Pons (tissue), 1 donor: ENCODE results near the gene PIP4K2B.
"Not testable (repeated sequence)": the region's sequence is repeated elsewhere in the genome, so short reads cannot be mapped to it uniquely, and the experiment has no call there.

Experiments used
- DNase-seq: peaks from one replicate; pipeline ENCODE4 v3.0.0-alpha.2; 2016; ENCODE audit warnings: low spot score

PIP4K2B gene

DNA sequence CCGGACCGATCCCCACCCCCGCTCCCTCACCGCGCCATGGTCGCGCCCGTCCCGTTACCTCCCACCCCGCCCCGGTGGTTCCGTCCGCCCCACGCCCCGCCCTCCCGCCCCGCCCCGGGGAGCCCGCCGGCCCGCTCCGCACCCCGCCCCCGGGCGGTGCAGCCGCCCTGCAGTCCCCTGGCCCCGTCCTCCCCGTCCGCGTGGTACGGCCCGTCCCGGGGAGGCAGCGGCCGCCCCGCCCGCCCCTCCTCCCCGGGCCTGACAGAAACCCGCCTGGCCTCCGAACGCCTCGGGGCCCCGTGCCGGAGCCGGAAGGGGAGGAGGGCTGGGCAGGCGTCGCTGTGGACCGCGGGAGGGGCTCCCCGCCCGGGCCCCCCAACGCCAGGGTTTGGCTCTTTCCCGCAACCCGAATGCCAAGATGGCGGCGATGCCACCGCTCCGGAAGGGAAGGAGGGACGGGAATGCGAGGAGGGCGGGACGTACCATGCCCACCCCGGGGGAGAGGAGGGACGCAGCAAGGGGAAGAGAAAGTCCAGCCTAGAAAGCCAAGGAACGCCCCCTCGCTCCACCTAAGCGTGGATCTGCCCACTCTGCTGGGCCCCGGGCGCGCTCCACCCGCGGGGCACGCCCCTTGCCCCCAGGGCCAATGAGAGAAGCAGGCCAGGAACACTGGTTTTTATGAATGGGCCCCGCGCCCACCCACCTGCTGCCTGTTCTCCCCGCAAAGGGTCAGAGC, at the start of gene PIP4K2B:
Gene PIP4K2B (minus strand): TSS at position 56 of the 736 bp plus-strand sequence. CDS start 132 bp downstream, outside the sequence.
- DNase-seq = peak; percentile 95

DNA sequence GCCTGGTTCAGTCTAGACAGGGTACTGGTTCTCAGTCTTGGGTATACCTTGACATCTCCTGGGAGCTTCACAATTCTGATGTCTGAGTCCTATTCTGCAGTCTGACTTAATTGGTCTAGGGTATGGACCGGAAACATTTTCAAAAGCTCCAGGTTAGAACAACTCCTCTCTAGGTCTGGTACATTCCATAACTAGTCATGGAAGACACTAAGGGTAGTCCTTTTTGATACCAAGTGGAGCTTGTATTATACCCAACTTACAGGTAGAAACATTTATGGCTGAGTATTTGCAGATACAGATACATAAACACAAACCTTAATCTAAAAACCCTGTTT, 49.2 kb upstream of the PIP4K2B start:
- no peak for DNase-seq

DNA sequence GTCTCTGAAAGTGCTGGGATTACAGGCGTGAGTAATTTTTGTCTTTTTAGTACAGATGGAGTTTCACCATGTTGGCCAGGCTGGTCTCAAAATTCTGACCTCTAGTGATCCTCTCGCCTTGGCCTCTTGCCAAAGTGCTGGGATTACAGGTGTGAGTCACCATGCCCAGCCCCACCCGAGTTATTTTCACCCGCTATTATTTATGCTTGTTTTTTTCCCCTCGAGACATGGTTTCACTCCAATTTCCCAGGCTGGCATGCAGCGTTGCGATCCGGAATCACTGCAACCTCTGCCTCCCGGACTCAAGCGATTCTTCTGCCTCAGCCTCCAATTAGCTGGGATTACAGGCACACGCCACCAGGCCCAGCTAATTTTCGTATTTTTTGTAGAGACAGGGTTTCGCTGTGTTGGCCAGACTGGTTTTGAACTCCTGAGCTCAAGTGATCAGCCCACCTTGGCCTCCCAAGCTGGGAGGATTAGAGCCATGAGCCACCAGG, 45.0 kb upstream of the PIP4K2B start:
- no peak for DNase-seq

DNA sequence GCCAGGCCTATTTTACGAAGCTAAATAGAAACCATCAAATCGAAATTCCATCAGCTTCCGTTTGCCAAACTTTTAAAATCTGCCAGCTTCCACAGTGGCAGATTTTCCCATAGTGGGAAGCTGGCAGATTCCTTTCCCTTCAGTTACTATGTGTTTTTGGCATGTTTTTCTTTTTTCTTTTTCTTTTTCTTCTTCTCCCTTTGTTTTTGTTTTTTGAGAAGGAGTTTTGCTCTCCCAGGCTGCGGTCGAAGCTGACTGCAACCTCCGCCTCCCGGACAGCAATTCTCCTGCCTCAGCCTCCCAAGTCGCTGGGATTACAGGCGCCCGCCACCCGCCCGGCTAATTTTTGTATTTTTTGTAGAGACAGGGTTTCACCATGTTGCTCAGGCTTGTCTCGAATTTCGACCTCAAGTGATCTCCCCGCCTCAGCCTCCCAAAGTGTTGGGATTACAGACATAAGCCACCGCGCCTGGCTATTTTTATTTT, 26.4 kb upstream of the PIP4K2B start:
- no peak for DNase-seq

DNA sequence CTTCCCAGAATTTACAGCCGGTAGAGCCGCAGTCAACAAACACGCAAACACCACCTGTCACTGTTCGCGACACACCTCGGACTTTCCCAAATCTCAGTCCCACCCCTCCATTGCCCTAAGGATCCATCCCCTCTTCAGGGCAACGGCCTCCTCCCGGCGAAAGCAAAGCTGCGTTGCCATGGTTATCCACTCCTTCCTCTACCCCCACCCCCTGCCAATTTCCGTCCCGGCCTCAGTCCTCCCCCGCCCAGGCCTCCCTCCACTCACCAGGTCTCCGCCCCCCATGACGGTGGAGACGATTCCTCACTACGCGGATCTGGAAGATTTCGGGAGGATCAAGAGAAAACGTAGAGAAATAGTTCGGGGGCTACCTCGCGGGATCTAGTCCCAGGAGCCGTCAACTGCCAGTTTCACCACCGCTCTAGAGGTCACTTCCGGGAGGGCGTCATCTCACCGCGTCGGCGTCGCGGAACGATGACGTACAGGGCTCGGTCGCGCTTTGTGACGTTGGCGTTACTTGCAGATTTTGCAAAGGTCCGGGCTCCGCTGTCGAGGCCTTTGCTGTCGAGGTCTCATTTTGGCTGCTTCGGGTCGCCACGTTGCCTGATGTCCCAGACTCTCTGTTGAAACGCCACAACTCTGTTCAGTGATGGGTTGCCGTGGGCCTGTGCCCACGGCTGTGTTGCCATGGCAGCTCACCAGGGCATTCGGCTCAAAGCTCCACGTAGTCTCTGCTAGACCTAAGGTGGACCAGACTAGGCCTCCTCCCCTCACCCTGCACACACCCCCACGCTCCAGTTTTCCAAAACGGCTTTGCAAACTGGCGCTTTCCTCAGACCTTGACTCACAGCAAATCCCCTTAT, 25.8 kb upstream of the PIP4K2B start, which contains the start of gene CWC25:
Gene CWC25 (minus strand): TSS at position 423 of the 863 bp plus-strand sequence. CDS start 138 bp downstream, at position 285.
- DNase-seq = peak; percentile 93

DNA sequence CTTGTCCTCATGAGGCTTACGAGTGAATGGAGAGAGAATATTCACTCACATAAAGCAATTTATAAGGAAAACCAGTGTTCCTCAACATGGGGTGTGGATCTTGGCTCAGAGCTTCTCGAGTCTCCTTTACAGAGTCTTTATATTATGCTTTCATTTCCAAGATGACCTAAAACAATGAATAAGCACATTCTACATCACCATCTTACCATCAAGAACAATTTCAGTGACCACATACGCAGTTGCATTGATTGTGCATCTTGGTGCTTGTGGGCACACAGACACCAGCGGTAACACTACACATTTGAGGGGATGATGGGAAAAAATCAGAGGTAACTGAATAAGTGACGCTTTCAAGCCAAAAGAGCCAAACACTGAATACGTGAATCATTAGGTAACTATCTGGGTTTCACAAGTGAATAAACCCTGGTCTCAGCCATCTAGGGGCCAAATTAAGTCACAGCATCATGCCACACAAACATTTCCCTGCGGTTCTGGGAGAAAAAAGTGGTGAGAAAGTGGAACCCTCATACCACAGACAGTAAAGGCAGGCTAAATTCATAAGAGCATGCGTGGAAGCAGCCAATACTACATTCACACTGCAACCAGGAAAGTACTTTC, 16.3 kb upstream of the PIP4K2B start:
- DNase-seq = no peak

DNA sequence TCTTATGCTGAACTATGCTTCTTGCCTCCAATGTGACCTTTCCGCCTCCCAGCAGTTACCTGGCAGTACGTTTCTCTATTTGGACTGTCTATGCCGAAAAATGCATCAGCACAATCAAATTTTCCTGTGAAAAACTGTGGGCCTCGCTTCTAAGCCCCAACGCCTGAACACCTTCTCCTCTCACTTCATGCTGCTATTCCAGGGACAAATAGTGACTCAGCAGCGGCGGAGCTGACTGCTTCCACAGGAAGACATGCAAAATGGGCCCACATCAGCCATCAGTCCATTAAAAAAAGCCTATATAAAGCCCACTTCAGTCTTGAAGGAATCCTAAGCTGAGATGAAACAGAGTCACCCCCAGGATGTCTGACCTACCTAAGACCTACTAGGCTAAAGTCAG, 10.5 kb upstream of the PIP4K2B start:
- DNase-seq = no peak

DNA sequence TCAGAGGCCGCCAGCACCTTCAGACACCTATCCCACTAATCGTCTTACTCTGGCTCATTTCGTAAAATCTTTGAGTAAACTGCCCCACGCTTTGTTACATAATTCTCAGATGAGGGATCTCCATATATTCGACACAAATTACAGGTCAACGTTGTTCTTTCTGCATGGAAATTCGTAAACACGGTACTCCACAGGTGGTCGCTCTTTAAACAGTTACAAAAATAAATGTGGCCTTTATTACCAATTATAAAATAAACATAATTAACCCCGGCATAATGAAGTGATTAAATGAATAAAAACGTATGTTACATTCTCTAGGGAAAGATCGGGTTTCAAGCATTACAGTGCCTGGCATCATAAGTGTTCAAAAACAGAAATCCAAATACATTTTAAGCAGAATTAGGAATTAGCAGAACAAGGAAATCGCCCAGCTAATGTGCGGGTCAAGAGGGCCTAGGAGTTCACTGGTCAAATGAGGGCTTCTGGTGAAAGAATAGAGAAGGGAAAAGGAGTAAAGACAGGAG, 943 bp upstream of the PIP4K2B start:
- no peak for DNase-seq

DNA sequence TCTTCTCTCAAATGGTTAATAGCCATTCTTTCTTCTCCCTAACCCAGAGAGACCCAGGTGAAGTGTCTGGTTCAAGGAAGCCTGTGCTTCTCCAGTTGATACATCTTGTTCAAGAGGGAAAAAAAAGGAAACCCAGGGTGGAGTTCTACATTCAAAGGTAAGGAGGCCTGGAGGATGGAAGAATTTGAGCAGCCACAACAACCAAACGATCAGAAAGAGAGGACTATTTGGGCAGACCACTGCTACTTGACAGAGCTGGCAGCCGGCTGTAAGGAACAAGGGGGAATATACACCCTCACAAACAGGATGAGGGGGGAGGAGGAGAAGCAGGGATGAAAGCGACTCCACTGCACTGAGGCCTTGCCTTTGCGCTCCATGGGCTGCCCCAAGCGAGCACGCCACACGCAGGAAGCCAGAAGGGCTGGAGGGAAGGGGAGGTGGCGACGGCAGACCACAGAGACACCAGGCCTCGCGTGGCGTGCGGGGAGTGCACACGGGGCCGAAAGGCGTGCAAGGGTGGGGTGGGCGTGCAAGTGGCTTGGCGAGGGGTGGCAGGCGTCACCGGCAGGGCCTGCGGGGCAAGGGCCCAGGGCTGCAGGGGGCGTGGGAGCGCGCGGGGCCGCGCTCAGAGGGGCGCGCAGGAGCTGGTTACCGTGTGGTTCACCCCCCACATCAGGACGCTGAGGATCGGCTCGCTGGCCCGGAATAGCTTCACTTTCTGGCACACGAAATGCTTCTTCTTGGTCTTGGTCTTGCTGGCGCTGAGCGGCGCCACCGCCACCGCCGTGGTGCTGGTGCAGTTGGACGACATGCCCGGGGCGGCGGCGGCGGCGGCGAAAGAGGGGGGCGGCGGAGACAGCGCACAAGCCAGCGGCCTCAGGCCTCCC, 499 bp downstream of the PIP4K2B start:
- DNase-seq = peak; percentile 45

DNA sequence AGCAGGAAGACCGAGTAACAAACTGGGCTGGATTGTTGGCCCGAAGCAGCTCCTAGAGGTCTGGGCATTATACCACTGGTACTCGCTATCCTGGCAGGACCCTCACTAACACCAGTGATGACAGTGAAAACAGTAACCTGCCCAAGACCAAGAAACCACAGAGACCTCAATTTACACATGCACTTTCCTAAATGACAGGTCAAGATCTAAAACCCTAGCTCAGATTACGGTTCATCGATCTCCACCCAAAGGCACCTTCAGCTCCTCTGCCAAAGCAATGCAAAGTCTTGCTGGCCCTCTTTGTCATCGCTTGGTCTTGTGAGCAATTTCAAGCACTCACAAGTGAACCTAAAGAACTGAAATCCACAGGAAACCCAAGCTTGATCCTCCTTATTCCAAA, 1.5 kb downstream of the PIP4K2B start:
- DNase-seq = no peak

DNA sequence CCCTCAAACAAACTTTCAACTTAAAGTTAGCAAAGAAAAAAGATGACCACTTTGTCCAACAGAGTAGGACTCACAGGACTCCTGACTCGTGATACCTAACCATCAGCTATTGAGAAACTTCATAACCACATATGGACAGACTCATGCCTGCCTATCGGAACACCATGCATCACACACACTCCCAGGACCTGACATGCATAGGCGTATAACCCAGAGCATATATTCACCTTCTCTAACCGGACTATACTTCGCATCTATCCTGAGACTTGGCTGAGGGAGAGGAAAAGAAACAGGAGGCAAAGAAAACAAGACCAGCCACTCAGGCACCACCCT, 2.2 kb downstream of the PIP4K2B start:
- no peak for DNase-seq

DNA sequence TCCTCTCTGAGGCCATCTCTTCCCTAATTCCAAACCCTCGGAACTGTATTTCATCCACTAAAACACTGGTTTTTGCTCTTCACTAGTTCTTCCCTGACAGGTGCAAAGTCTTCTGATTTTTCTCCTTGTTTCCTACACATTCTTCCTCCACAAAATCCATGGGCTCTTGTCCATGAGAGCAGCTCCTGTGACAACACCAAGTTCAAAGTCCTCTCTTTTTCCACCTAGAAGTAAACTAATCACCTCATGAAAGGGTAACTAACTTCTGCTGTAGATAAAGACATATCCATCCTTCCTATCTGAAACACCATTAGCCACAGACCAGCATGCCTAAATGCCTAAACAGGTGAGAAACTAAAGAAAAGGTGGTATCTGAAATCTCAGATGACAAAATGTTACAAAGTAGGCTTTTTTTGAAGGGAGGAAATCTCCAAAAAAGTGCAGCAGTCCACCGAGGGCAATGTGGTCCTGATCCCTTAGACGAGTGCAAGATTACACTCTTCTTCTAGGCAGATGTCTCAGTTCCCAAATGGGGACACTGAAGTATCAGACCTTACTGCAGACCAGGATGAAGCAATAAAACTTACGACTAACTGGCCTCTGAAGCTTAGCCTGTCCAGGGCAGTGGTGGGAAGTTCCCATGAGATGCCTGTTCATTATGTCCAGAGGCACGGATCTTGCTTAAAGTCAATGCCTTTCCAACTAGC, 2.8 kb downstream of the PIP4K2B start:
- no peak for DNase-seq

DNA sequence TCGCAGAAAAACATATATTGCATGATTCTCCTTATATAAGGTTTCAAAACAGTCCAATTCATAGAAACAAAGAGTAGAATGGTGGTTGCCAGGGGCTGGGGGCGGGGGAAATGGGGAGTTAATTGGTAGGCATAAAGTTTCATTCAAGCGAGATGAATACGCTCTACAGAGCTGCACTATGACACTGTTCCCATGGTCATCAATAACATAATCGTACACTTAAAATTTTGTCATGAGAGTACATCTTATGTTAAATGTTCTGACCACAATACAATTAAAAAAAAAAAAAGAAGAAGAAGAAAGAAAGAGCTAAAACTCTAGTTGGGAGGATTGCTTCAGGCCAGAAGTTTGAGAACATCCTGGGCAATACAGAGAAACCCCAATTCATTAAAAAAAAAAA, 5.1 kb downstream of the PIP4K2B start:
- DNase-seq = no peak

DNA sequence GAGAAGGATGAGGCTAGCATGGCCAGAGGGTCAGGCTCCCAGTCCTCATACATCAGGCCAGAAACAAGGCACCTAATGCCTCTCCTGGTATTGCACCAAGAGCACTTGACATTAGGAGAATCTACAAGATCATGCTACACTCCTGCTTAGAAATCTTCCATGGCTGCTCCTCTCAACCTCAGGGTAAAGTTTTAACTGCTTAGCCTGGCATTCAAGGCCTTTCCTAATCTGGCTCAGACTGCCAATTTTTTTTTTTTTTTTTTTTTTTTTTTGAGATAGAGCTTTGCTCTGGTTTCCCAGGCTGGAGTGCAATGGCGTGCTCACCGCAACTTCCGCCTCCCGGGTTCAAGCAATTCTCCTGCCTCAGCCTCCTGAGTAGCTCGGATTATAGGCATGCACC, 8.2 kb downstream of the PIP4K2B start:
- DNase-seq = no peak

DNA sequence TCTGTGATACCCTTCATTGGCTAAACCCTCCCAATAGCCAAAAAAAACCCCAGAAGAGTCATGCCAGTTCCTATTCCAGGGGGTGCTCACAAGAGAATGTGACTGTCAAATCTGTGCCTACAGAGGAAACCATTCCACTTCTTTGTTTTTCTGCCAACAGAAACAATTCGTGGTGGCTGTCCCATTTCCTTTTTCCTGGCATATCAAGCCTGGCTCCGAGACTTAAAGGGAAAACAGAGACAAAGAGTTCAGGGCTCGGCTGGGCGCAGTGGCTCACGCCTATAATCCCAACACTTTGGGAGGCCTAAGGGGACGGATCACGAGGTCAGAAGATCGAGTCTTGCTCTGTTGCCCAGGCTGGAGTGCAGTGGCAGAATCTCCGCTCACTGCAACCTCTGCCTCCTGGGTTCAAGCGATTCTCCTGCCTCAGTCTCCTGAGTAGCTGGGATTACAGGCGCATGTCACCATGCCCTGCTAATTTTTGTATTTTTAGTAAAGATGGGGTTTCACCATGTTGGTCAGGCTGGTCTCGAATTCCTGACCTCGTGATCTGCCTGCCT, 9.1 kb downstream of the PIP4K2B start:
- not testable (repeated sequence) for DNase-seq

DNA sequence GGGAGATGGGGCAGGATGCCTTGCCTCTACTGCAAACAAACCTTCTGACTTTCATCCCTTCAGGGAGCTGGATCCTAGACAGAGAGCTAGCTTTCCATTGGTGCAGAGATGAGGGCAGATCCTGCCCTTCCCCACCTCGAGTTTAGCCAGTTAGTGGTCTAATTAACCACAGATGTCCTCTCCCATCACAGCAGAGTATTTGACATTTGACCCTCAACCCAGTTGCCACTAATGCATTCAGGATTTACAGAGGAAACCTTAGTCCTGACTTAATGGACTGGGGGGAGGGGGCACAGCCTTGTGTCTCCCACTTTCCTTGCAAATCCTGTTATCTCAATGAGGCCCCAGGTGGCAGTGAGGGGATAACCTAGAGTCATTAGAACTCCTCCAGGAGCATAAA, 10.2 kb downstream of the PIP4K2B start:
- DNase-seq = no peak

DNA sequence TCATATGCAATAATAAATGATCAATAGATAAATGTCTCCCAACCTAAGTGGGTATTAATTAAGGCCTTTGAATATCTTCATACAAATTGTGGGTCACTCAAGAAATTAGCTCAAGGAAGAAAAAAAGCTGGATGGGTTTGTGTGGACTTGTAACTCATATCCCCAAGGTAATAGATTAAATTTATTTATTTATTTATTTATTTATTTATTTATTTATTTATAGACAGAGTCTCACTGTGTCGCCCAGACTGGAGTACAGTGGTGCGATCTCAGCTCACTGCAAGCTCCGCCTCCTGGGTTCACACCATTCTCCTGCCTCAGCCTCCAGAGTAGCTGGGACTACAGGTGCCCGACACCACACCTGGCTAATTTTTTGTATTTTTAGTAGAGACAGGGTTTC, 11.4 kb downstream of the PIP4K2B start:
- DNase-seq = not testable (repeated sequence)

DNA sequence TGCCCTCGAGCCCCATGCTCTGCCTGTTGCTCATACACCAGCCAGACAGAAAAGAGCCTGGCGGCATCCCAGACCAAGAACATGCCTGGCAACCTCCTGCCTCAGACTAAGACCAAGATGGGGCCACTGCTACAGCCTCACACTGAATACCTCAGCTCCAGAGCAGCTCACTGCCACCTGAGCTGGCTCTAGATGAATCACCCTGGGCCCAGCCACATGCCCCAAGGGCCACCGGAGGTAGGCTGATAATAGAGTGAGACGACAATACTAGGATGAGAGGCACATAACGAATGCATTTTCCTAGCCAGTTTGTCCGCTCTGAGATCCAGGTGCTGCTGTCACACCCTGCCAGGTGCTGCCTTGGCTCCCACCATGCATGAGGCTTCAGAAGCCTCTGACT, 13.0 kb downstream of the PIP4K2B start:
- no peak for DNase-seq

DNA sequence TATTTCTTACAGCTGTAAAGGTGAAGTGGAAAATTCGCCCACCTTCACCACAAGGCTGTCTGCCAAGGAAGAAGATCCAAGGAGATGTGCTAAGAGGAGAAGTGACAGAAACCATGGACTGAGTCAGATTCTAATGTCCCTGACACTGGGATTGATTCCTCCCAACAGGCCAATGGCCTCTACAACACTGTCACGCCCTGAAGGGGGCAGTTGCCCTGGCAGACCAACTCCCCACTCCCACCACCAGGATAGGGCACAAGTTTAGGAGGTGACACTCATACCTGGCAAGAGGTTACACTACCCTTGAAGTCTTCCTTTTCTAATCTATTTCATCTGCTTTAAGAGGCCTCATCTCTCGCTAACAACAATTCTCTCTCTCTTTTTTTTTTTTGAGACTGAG, 16.1 kb downstream of the PIP4K2B start:
- DNase-seq = no peak

DNA sequence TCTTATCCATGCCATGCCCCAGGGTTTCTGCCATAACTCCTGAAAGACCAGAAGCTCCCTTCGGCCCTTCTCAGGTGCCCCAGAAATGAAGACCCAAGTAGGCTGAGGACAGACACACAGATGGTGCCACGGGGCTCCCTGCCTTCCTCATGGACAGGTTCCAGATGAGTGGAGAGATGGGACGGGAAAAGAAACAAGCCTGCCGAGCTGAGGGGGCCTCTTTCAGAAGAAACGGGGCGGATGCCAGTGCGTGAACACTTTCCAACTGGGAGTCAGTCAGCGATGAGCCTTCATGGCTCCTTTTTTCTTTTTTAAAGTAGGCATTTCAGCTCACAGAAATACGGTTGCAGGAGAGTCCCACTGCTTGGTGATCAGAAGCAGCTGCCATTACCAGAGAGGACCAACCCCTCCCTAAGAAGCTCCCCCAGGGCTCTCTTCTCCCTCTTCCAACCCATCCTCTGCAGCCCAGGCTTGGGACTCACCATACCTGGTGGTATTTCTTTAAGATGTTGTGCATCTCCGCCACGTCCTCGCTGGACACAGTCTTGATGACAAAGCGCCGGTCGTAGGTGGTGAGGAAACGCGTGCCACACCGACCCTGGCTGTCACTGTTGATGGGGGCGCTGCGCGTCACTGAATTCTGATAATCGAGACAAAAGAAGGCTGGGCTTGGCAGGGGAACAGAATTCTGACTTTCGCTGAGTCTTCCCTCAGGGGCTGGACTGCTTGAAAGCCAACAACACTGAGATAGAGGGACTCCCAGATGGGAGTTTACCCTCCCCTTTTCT, 19.2 kb downstream of the PIP4K2B start:
- DNase-seq = no peak
